Measurements from ENCODE around the gene RBM15B. TPM values are rescaled to one million over a fixed set of nuclear protein-coding genes. Genes with fewer than 3 reads are reported as not detected.
"Not testable (repeated sequence)": the region's sequence is repeated elsewhere in the genome, so short reads cannot be mapped to it uniquely, and the experiment has no call there.

Gene RBM15B
- total and polyA plus RNA-seq, 9 of the 15 experiments (the other 6 are each of a cell fraction or from before 2014, with no cell fraction given), result 1.8 to 21.0 (median 10.5) TPM

DNA sequence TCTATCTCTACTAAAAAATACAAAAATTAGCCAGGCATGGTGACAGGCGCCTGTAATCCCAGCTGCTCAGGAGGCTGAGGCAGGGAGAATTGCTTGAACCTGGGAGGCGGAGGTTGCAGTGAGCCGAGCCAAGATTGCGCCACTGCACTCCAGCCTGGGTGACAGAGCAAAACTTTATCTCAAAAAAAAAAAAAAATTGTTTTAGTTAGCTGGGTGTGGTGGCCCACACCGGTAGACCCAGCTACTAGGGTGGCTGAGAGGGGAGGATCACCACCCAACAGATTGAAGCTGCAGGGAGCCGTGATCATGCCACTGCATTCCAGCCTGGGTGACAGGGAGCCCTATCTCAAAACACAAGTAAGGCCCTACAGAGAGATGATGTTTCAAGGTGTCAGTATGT is 3.8 kb upstream of the RBM15B start:
- Histone ChIP-seq H3K36me3 (ENCODE audit: control insufficient read depth, insufficient read depth, low read length) (peaks cover 39% of the 10 kb centered on the region), H3K4me2 (ENCODE audit: insufficient read depth, low read length) (peak overlapping the region; percentile 83), H4K20me1 (replicated peaks; ENCODE audit: control insufficient read depth, insufficient read depth, low read length) (peaks cover 17% of the 10 kb centered on the region; the same call in 1 of the 2 replicates), H3K79me2 (ENCODE audit: control insufficient read depth, insufficient read depth, low read length) (peaks cover 48% of the 10 kb centered on the region), H3K4me1 (replicated peaks in 1 of 2; ENCODE audit: control insufficient read depth in 2 of 2, insufficient read depth in 2 of 2, low read length in 2 of 2) (peaks cover 22 to 27% of the 10 kb centered on the region in 2 experiments), H3K9ac (ENCODE audit: insufficient read depth in 1 of 2, low read depth in 2 of 2, low read length in 2 of 2) (0 out of 4 replicates have a peak overlapping the region, but pooled peaks of 1 of the 2 experiments have one; percentile 25), H3K9me1 (ENCODE audit: control insufficient read depth, insufficient read depth, low read length) (peaks cover 14% of the 10 kb centered on the region)
- H3K27me3 ChIP-seq (ENCODE audit: control insufficient read depth in 2 of 2, insufficient read depth in 2 of 2, low read length in 2 of 2); ATAC-seq; in situ Hi-C loops (cut with MboI); H3K4me3 ChIP-seq; FAIRE-seq; BruUV-seq (replicated peaks); H3K9me3 ChIP-seq (replicated peaks; ENCODE audit: control insufficient read depth, insufficient read depth, low read depth, low read length); H3K27ac ChIP-seq (ENCODE audit: extremely low read depth, low read depth, low read length); H2AFZ ChIP-seq (ENCODE audit: low read depth, low read length): not testable (repeated sequence)
- CTCF ChIA-PET (ENCODE audit: low intra/inter-chr PET ratio), result interaction anchor here (0.7 kb wide), 1 partner anchor 382 kb away, joined by 4 read pairs; no protein-coding TSS in a partner anchor
- 3% methylated on average over 4 of the region's 6 CpGs for WGBS (ENCODE audit: insufficient coverage, low coverage, missing lambda C conversion rate)
- POLR2A ChIA-PET, result interaction anchor here (0.6 to 1.6 kb wide), 3 partner anchors 9 to 332 kb away, joined by 3 to 4 read pairs (median 3); no protein-coding TSS in a partner anchor
- intact Hi-C loops (cut with micrococcal nuclease), result loop anchor here (5.0 to 10.0 kb wide), 2 partner anchors 295 to 772 kb away; partner anchors contain the start of genes CISH and MAPKAPK3
- DNase-seq (ENCODE audit: extremely low read depth in 1 of 4, low spot score in 3 of 4), result peak in 2 of 4 experiments; percentile 15 to 34
- TF ChIP-seq, protein P1, sequence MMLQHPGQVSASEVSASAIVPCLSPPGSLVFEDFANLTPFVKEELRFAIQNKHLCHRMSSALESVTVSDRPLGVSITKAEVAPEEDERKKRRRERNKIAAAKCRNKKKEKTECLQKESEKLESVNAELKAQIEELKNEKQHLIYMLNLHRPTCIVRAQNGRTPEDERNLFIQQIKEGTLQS (IDR thresholded peaks at IDR 0.05), result 0 out of 2 replicates have a peak, but pooled peaks have one; percentile 22
- TF ChIP-seq, protein P1 (CRISPR knock-in tag; conservative IDR thresholded peaks at IDR 0.05), result not testable (repeated sequence)
- TF ChIP-seq CEBPB (tag; IDR thresholded peaks at IDR 0.05), result peak; percentile 95
- peak; percentile 66; the same call in 1 of the 2 replicates for TF ChIP-seq DPF2 (IDR thresholded peaks at IDR 0.05)
- peak; percentile 64; the same call in 1 of the 2 replicates for TF ChIP-seq MAFG (tag; conservative IDR thresholded peaks at IDR 0.05)
- 0 out of 2 replicates have a peak, but pooled peaks have one; percentile 40 for TF ChIP-seq ARID1B (IDR thresholded peaks at IDR 0.05)
- peak; percentile 11; the same call in 1 of the 2 replicates for TF ChIP-seq MAFF (IDR thresholded peaks at IDR 0.05; ENCODE audit: low read length)
- 0 out of 2 replicates have a peak, but pooled peaks have one; percentile 21 for TF ChIP-seq RBFOX2 (IDR thresholded peaks at IDR 0.05; ENCODE audit: low read depth, low read length)
- 0 out of 4 replicates have a peak, but pooled peaks of 1 of the 2 experiments have one; percentile 35 for TF ChIP-seq TRIM24 (IDR thresholded peaks at IDR 0.05)
- peak; percentile 40; the same call in 1 of the 2 replicates for TF ChIP-seq C11orf30 (IDR thresholded peaks at IDR 0.05; ENCODE audit: low read depth)
- peak; percentile 80 for TF ChIP-seq ZNF384 (IDR thresholded peaks at IDR 0.05; ENCODE audit: low read depth, low read length)
- peak; percentile 77 for TF ChIP-seq NFE2 (IDR thresholded peaks at IDR 0.05; ENCODE audit: low read depth)
- TF ChIP-seq, protein P2, sequence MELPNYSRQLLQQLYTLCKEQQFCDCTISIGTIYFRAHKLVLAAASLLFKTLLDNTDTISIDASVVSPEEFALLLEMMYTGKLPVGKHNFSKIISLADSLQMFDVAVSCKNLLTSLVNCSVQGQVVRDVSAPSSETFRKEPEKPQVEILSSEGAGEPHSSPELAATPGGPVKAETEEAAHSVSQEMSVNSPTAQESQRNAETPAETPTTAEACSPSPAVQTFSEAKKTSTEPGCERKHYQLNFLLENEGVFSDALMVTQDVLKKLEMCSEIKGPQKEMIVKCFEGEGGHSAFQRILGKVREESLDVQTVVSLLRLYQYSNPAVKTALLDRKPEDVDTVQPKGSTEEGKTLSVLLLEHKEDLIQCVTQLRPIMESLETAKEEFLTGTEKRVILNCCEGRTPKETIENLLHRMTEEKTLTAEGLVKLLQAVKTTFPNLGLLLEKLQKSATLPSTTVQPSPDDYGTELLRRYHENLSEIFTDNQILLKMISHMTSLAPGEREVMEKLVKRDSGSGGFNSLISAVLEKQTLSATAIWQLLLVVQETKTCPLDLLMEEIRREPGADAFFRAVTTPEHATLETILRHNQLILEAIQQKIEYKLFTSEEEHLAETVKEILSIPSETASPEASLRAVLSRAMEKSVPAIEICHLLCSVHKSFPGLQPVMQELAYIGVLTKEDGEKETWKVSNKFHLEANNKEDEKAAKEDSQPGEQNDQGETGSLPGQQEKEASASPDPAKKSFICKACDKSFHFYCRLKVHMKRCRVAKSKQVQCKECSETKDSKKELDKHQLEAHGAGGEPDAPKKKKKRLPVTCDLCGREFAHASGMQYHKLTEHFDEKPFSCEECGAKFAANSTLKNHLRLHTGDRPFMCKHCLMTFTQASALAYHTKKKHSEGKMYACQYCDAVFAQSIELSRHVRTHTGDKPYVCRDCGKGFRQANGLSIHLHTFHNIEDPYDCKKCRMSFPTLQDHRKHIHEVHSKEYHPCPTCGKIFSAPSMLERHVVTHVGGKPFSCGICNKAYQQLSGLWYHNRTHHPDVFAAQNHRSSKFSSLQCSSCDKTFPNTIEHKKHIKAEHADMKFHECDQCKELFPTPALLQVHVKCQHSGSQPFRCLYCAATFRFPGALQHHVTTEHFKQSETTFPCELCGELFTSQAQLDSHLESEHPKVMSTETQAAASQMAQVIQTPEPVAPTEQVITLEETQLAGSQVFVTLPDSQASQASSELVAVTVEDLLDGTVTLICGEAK (IDR thresholded peaks at IDR 0.05), result peak; percentile 20; the same call in 1 of the 2 replicates
- TF ChIP-seq, protein P2 (CRISPR knock-in tag; IDR thresholded peaks at IDR 0.05), result not testable (repeated sequence)

Data from K562 (cell line).